ENCODE measurements around the gene PURA. TPM values are rescaled to one million over a fixed set of nuclear protein-coding genes. Genes with fewer than 3 reads are reported as not detected.
A peak's percentile ranks its signal among the peaks of the same experiment; 100 is the strongest.

Gene PURA
- total RNA-seq, 4 donors from 2014 or later: 12.5 to 31.8 (median 21.9) TPM

DNA sequence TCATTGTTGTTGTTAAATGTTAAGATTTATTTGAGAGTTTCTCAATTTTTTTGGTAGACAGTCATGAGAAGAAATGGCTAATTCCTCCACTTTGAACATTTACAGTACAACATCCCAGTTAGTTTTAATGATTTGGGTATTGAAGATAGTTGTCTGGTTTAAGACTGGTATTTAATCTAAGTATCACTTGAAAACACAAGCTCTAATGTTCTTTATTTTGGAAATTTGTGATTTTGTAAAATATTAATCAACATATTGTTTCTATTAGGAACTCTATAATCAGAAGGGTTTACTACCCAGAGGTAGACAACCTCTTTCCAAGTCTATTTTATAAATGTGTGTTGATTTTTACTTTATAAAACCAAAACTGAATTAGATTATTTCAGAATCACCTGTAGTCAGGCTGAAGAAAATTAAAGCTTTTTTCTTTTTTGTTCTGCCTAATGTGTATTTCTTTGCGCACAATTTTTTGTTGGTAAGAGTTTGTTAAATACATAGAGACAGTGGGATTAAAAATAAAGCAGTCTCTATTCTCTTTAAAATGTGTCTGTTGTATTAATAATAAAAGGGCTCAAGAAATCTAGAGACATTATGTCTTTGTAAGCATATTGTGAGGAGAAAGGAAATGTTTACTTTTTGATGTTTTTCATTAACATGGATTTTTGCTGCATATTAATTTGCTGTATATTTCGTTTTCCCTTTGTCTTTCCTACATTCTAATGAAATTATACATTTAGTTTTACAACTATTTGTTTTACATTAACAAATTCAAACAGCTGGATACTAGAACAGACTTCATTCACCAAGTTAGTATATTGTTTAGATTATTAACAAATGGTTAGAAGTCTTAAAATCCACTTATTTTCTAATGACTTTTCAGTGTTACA, 3.9 kb upstream of the PURA start:
- Histone ChIP-seq H3K4me1 (peaks cover 65% of the 10 kb centered on the region), H3K27ac (no peak overlapping the region), H3K36me3 (no peaks in the 10 kb centered on the region), H3K4me3 (no peak overlapping the region), H3K9me3 (no peaks in the 10 kb centered on the region), H3K27me3 (no peaks in the 10 kb centered on the region)
- TF ChIP-seq EP300 (IDR thresholded peaks at IDR 0.05) (no peak), POLR2AphosphoS5 (IDR thresholded peaks at IDR 0.05) (no peak), POLR2A (IDR thresholded peaks at IDR 0.05) (no peak)
- TF ChIP-seq, protein P1, sequence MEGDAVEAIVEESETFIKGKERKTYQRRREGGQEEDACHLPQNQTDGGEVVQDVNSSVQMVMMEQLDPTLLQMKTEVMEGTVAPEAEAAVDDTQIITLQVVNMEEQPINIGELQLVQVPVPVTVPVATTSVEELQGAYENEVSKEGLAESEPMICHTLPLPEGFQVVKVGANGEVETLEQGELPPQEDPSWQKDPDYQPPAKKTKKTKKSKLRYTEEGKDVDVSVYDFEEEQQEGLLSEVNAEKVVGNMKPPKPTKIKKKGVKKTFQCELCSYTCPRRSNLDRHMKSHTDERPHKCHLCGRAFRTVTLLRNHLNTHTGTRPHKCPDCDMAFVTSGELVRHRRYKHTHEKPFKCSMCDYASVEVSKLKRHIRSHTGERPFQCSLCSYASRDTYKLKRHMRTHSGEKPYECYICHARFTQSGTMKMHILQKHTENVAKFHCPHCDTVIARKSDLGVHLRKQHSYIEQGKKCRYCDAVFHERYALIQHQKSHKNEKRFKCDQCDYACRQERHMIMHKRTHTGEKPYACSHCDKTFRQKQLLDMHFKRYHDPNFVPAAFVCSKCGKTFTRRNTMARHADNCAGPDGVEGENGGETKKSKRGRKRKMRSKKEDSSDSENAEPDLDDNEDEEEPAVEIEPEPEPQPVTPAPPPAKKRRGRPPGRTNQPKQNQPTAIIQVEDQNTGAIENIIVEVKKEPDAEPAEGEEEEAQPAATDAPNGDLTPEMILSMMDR (IDR thresholded peaks at IDR 0.05): no peak
- 87% methylated on average over 2 of the region's 2 CpGs for WGBS
- DNase-seq (ENCODE audit: low spot score in 2 of 2): no peak

DNA sequence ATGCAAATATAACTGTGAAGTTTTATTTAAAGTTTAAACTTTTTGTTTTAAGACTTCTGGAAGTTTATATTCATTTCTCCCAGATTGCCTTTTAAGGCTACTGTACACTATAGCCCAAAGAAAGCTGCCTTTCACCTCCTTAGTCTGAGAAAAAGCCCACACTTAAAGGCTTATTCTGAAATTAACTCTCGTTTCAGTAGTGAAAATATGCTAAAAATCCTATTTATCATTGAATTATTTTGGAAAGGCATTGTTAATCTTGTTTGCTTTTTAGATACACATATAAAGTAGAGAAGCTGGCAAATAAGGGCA, 3.3 kb upstream of the PURA start:
- H3K36me3 ChIP-seq: no peaks in the 10 kb centered on the region
- peaks cover 71% of the 10 kb centered on the region for H3K4me1 ChIP-seq
- H3K27me3 ChIP-seq: no peaks in the 10 kb centered on the region
- TF ChIP-seq POLR2AphosphoS5 (IDR thresholded peaks at IDR 0.05): no peak
- 74% methylated on average over 1 of the region's 1 CpG for WGBS
- H3K9me3 ChIP-seq: no peaks in the 10 kb centered on the region
- H3K4me3 ChIP-seq: no peak overlapping the region
- DNase-seq (ENCODE audit: low spot score in 2 of 2): no peak
- no peak overlapping the region for H3K27ac ChIP-seq

DNA sequence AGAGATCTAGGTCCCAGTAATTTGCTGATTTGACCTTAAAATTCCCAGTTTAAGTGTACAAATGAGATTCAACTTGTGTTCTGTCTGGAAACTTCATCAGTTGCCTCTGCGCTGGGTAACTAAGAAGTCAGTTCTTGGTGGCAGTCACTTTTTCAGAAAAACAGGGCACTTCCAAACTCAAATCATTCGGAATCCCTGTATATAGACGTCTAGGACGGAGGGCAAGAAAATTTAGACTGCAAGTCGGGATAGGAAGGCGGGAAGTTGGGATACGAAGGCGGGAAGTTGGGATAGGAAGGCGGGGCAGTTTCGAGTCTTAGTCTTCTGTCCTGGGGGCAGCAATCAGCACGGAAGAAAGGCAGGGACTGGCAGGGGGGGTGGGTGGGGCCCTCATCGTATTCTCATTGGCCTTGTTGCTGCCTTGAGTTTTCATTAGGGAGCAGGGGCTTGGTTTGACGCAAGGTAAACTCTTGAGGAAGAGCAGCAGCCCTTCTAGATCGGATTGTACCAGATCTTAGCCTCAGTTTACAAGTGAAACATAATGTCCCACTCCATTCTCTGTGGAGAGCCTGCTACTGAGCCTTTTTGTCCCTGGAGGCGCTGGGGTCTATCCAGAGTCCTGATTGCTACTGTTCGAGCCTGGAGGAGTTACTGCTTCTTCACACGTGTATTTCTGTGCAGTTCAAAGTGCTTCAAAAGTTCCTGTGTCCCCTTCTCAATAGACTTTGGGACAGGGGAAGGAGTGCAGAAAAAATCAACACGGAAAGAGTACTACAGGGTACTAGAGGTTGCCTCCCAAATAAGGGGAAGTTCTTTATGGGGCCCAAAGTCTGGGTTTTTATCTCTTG, 2.7 kb upstream of the PURA start:
- Histone ChIP-seq H3K9me3 (no peaks in the 10 kb centered on the region), H3K27me3 (no peaks in the 10 kb centered on the region), H3K4me3 (no peak overlapping the region), H3K36me3 (no peaks in the 10 kb centered on the region), H3K4me1 (peaks cover 74% of the 10 kb centered on the region), H3K27ac (no peak overlapping the region)
- WGBS: 78% methylated on average over 18 of the region's 18 CpGs
- no peak for DNase-seq (ENCODE audit: low spot score in 2 of 2)
- TF ChIP-seq POLR2A (IDR thresholded peaks at IDR 0.05): no peak
- no peak for TF ChIP-seq POLR2AphosphoS5 (IDR thresholded peaks at IDR 0.05)
- TF ChIP-seq EP300 (IDR thresholded peaks at IDR 0.05): no peak
- TF ChIP-seq, protein P1 (IDR thresholded peaks at IDR 0.05): no peak

DNA sequence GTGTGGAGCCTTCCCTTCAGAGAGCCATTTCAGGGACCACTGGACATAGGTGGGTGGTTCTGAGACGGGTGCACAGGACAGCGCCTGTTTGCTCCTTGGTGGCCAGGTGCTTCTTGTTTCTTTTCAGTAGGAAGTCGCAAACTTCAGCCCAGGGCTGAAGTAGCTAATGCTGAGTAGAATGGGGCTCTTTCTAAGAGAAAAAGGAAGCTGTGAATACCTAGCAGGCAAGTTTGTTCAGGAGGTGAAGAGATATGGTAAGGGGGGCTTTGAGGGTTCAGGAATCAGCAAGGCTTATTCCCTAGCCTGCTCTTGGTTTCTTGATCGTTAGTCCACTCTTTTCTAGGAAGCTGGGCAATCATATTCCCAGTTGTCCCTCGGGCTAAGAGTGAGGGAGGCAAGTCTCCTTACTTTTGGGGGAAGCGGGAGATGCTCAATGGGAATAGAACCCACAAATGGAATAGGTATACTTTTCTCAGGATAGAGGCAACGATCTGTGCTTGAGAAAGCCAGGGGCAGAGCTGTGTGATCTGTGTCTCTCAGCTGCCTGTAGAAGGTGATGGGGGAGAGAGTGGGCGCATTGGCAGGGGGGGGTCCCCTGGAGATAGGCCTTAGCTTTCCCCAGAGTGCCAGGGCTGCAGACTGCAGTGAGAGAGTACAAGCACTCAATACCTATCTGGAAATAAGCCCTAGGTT, 1.9 kb upstream of the PURA start:
- Histone ChIP-seq H3K27ac (no peak overlapping the region), H3K4me3 (no peak overlapping the region), H3K4me1 (peaks cover 73% of the 10 kb centered on the region), H3K9me3 (no peaks in the 10 kb centered on the region), H3K36me3 (no peaks in the 10 kb centered on the region), H3K27me3 (no peaks in the 10 kb centered on the region)
- 77% methylated on average over 8 of the region's 8 CpGs for WGBS
- TF ChIP-seq POLR2A (IDR thresholded peaks at IDR 0.05) (no peak), EP300 (IDR thresholded peaks at IDR 0.05) (no peak), POLR2AphosphoS5 (IDR thresholded peaks at IDR 0.05) (no peak)
- TF ChIP-seq, protein P1 (IDR thresholded peaks at IDR 0.05): no peak
- no peak for DNase-seq (ENCODE audit: low spot score in 2 of 2)

DNA sequence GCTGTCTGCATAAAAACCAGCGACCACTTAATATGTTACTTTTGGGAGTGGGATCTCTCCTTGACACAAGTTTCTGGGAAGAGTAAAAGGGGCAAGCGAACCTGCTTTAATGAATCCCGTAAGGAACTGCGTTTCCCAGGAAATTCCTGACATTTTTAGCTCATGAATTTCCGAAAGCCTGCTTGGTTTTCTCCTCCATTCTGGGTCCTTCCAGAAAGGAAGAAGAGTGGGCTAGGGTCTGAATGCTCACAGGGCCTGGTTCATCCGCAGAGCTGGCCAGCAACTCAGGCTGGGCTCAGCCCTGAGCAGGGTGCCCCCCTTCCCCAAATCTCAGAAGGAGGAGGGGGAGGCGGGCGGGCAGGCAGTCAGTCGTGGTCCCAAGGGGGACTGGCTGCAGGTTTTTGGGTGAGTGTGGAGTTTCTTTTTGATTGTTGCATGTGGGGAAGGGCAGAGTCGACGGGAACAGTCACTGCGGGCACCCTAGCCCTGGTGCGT, 1.2 kb upstream of the PURA start:
- H3K27me3 ChIP-seq: no peaks in the 10 kb centered on the region
- peak overlapping the region; percentile 96 for H3K27ac ChIP-seq
- H3K4me1 ChIP-seq: peaks cover 77% of the 10 kb centered on the region
- DNase-seq (ENCODE audit: low spot score in 2 of 2): no peak
- TF ChIP-seq POLR2AphosphoS5 (IDR thresholded peaks at IDR 0.05): no peak
- TF ChIP-seq EP300 (IDR thresholded peaks at IDR 0.05): no peak
- TF ChIP-seq POLR2A (IDR thresholded peaks at IDR 0.05): no peak
- TF ChIP-seq, protein P1 (IDR thresholded peaks at IDR 0.05): no peak
- H3K4me3 ChIP-seq: peak overlapping the region; percentile 92
- H3K9me3 ChIP-seq: no peaks in the 10 kb centered on the region
- no peaks in the 10 kb centered on the region for H3K36me3 ChIP-seq
- WGBS: 26% methylated on average over 10 of the region's 13 CpGs

Measured in suprapubic skin (tissue), 4 donors.